Stimulated activated CD4-positive, alpha-beta T cell treated with anti-CD3 and anti-CD28 coated beads, Interleukin-12 subunit alpha, Interleukin-12 subunit beta, amount 100 ng/mL, for 24 hours (primary cell): Measurements from ENCODE around the gene NUSAP1.
"Not testable (repeated sequence)": the region's sequence is repeated elsewhere in the genome, so short reads cannot be mapped to it uniquely, and the experiment has no call there.

ENCODE experiments used
- DNase-seq, 2 experiments: peaks; one replicate each; pipeline ENCODE4 v3.0.0-alpha.2; 2020; ENCODE audit warnings: low read depth in 2 of 2

Gene NUSAP1

GRCh38 chr15:41333026-41333562 lies 413 bp downstream of the NUSAP1 start:
- no peak for DNase-seq

GRCh38 chr15:41334293-41335120 lies 1.8 kb downstream of the NUSAP1 start:
- DNase-seq: no peak

- no peak for DNase-seq
Observed at GRCh38 chr15:41336549-41336948, 3.9 kb downstream of the NUSAP1 start.

- no peak for DNase-seq
Observed at GRCh38 chr15:41337047-41337446, 4.4 kb downstream of the NUSAP1 start.

- no peak for DNase-seq
Observed at GRCh38 chr15:41337631-41338522, 5.2 kb downstream of the NUSAP1 start.

GRCh38 chr15:41340189-41340695 lies 7.6 kb downstream of the NUSAP1 start:
- DNase-seq: no peak

- DNase-seq: no peak
Observed at GRCh38 chr15:41341519-41341918, 8.8 kb downstream of the NUSAP1 start.

GRCh38 chr15:41347236-41347635 lies 14.6 kb downstream of the NUSAP1 start:
- DNase-seq: no peak

- DNase-seq: no peak
Observed at GRCh38 chr15:41350057-41350717, 17.5 kb downstream of the NUSAP1 start.

- DNase-seq: no peak
Observed at GRCh38 chr15:41354371-41354770, 21.7 kb downstream of the NUSAP1 start.

GRCh38 chr15:41367418-41367817 lies 34.7 kb downstream of the NUSAP1 start:
- no peak for DNase-seq

- DNase-seq: no peak
Observed at GRCh38 chr15:41377978-41378377, 45.3 kb downstream of the NUSAP1 start.

- not testable (repeated sequence) for DNase-seq
Observed at GRCh38 chr15:41383974-41384749, 51.5 kb downstream of the NUSAP1 start.

- DNase-seq: no peak
Observed at GRCh38 chr15:41387646-41388045, 55.0 kb downstream of the NUSAP1 start.

- no peak for DNase-seq
Observed at GRCh38 chr15:41392659-41393058, 60.0 kb downstream of the NUSAP1 start.

GRCh38 chr15:41394924-41395323 lies 62.2 kb downstream of the NUSAP1 start:
- no peak for DNase-seq

- no peak for DNase-seq
Observed at GRCh38 chr15:41396111-41396510, 63.4 kb downstream of the NUSAP1 start.

GRCh38 chr15:41401904-41402267 lies 69.2 kb downstream of the NUSAP1 start:
- DNase-seq: no peak

GRCh38 chr15:41407341-41407740 lies 74.7 kb downstream of the NUSAP1 start:
- no peak for DNase-seq

- DNase-seq: no peak
Observed at GRCh38 chr15:41408234-41408641, 75.6 kb downstream of the NUSAP1 start.

- DNase-seq: no peak
Observed at GRCh38 chr15:41411031-41411430, 78.3 kb downstream of the NUSAP1 start.
